NCI-H748 treated with DMSO at 0.1 percent for 48 hours (cell line): ENCODE results near the gene KSR1.
"Not testable (repeated sequence)": the region's sequence is repeated elsewhere in the genome, so short reads cannot be mapped to it uniquely, and the experiment has no call there.

Source experiments
- DNase-seq: peaks from one replicate; lab custom pipeline; 2025; lab: John Stamatoyannopoulos, UW

Gene KSR1

DNA sequence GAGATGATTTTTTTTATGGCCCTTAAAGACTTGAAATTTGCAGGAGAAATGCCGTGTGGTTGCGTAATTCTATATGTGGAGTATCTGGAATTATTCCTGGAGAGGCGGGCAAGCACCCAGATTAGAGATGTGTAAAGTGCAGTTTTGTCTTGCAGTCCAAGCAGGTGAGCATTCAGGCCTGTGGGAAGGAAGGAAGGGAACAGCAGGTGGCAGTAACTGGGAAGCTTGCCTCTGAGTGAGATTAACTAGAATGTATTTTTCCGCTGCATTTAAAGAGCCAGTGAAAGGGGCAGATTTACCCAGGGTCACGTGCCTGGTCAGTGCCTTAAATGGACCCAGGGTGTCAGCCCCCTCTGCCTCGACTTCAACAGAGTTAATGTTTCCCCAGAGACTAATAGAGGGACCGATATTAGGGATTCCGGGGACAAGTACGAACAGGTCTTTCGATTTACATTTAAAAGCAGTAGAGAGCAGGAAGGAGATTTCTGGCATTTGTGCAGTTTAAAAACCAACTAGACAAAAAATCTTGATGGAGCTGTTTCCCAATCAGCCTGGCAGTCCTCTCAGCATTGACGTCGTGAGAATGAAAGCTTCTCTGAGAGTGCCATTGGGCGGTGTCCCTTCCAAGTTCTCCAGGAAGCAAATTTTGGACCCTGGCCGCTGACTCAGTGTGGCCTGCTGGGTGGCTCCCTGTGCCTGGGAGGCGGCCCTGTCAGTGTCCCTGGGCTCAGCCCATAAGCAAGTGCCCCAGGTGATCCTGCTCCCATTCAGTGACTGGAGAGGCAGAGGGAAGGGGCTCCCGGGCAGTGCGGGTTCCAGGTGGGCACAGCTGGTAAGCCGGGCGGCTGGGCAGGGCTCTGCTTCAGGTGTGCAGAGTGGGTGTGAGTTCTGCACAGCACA, 38.2 kb downstream of the KSR1 start:
- no peak for DNase-seq

DNA sequence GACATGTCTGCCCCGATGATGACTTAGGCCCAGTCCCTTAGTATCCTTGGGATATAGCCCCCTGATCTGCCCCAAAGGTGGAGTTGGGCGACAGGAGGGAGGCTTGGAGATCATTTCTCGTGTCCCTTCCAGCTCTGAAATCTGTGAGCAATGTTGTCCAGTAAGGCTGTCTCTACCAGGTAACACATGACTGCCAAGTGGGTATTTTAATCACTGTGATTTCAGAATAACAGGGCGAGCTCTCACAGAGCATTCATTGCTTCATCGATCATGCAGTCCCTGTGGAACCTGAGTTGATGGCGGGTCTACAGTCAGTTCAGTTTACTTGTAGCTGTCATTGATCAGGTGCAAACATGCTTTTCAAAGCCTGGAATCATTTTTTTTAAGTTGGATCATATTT, 39.2 kb downstream of the KSR1 start:
- DNase-seq = no peak

DNA sequence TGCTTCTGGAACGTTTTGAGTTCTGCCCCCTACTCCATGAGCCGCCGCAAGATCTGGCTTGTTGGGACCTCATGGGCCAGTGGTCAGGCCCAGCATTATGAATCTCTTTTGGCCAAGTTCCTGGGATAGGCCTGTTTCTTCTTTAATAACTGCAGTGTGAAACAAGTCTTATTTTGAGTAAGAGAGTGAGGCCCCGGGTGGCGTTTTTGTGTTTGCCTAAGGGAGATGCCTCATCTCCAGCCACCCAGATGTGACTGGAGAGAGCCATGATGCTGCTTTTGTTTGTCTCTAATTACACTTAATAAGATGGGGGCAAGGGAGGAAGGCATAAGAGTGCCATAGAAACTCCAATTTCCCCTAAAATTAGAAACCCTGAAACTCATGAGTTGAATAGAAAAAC, 39.8 kb downstream of the KSR1 start:
- DNase-seq = no peak

DNA sequence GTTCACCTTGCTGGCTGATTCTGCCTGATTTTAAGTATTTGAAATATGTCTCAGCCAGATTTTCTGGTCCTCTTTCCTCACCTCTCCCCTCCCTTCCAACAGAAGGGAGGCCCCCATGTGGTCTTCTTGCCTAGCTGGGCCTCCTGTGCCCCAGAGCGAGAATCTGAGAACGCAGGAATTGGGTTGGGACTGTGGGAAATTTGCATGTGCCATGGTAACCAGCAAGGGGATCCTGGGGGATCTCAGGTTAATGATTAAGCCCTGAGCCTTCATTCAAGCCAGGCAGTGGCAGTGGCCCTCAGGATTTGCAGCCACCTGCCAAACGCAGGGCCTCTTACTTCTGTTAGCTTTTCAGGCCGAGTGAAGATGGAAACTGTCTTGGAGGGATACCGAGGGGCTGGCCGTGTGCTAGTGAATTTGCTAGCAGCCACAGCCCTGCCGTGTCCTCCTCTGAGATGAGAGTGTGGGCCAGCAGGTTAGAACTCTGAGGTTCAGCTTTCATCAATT, 40.2 kb downstream of the KSR1 start:
- DNase-seq = no peak

DNA sequence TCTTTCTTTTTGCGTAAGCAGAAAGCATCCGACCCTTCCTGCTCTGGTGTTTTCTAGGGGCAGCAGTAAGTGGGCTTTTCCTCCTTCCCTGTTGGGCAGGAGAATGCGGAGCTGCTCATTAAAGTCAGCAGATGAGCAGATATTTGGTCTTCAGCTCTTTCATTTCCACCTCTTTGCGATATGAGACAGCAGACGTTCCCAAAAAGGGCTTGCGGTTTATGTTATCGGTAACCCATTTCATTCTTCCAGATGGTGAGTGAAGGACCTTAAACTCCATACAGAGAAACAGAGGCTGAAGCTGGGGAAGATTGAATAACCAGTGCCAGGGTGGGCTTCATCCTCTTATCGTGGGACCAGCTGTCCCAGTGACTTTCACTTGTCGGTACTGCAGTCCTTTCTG, 40.7 kb downstream of the KSR1 start:
- no peak for DNase-seq

DNA sequence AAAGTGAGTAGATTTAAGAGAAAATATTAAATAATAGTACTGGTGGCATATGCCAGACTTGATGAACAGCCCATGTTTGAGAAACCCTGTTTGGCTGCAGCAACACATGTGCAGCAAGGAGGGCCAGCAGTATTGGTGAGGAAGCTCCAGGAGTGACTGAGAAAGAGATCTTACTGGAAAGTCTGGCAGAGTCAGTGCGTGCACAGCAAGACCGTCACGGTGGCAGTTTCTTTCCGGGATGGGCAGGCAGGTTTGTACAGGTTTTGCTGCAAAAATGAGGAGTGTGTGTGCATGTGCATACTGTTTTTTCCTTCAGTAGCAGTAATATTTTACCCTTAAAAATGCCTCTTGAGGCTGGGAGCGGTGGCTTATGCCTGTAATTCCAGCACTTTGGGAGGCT, 41.4 kb downstream of the KSR1 start:
- DNase-seq = no peak

DNA sequence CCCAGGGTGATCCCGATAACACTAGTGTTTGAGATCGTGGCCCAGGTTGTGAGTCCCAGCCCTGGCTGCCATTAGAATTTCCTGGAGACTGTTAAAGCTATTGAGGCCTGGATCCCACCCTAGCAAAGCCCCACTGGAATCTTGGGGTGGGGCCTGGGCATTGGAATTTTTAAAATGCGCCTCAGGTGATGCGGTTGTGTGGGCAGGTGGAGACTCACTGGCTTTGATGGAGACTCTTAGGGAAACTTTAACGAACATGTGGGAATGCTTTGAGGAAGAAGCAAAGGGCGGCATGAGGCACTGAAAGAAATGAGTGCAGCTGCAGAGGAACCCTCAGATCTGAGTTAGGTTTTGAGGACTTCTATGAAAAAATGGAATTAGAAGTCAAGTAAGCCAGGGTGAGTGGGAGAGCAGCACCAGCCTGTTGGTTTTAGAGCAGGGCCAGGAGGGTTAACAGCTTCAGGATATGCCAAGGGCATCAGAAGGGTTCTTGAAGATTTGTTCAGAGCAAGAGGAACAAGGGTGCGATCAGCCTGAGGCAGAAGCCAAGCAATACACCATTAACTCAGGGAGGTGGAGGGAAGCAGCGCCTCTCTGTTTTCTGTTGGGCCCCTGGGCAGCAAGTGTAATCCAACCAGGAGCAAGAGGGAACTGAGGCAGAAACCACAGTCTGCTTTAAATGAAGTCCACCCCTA, 42.5 kb downstream of the KSR1 start:
- no peak for DNase-seq

DNA sequence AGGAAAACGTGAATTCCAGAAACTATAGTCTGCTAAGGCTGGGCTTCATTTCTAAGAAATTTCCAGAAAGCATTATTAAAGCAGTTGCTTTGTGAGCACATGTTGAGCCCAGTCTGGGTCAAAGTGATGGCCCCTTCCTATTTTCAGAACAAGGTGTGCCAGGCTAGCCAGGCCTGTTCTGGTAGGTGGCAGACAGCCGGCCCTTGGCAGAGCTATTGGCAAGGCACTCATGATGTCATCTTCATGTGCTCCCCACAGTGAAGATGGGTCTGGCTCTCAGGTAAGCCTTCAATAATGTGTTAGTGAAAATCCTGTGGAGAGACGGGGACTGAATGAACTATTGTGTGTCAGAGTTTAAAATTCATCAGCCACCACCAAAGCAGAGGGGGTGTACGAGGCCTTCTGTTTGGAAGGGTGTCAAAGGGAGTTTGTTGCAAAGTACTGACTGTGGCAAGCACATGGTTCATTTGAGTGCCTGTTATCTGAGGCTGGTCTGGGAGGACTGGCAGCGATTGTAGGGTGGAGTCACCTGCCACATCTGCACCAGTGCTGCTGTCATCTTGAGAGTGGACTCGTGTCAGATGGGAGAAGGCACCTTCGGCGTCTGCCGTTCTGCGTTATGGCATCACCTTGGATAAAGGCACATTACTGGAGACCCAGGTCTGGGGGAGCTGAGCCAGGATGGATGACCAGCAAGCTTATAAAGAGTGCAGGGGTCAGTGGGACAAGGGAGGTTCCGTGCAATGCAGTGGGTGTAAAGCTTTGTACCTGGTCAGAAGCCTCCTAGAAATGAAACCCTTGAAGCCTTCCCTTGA, 43.4 kb downstream of the KSR1 start:
- no peak for DNase-seq

DNA sequence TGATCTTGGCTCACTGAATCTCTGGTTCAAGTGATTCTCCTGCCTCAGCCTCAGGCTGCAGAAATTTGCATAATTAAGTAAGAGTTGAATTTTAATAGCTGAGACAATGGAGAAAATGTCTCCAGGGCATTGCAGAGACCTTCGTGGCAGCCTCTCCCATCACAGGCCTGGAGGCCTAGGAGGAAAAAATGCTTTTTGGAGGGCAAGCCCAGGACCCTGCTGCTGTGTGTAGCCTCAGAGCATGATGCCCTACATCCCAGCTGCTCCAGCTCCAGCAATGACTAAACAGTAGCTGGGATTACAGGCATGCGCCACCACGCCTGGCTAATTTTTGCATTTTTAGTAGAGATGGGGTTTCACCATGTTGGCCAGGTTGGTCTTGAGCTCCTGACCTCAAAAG, 45.1 kb downstream of the KSR1 start:
- not testable (repeated sequence) for DNase-seq

DNA sequence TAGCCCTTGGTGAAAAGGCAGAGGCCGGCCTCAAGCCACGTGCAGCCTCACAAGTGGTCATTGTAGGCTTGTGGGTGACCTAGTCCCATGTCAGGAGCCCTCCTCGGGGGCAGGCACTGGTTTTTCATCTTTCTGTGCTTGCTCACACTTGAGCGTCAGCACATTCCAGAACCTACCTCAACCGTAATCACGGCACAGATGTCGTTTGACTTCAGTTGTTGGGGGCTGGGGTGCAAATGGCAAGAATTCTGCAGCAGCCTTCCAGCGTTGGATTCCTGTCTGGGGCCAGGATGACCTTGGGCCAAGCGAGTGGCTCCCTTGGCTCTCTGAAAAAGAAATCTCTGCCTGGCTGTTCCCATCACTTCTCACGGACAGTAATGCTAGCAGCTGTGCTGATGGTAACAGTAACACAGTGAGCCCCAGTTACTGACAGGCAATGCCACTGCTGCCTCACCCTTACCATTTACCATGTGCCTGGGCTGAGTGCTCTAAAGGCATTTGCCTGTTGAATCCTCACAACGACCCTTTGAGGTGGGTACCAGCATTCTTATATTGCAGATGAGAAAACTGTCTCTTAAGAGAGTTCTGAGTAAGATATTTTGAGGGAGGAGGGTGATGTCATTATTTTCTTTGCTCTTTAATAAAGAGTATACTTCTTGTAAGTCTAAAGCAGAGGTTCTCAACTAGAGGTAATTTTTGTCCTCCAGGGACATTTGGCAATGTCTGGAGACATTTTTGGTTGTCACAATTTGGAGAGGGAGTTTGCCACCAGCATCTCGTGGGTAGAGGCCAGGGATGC, 46.5 kb downstream of the KSR1 start:
- no peak for DNase-seq

DNA sequence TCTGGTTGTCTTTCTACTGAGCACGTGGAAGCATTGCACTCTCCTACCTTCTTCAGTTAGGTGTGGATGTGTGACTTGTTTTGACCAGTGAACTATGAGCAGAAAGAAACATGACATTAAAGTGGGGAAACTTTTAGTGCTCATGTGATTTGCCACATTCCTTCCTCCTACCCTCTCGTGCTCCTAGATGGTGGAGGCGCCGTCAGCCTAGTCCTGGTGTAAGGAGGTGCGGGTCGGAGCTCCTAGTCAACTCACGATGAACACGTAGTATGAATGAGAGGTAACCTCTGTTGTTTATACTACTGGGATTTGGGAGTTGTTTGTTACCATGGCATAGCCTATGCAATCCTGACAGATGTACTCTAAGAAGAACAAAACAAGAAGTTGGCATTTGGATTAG, 47.4 kb downstream of the KSR1 start:
- DNase-seq = no peak

DNA sequence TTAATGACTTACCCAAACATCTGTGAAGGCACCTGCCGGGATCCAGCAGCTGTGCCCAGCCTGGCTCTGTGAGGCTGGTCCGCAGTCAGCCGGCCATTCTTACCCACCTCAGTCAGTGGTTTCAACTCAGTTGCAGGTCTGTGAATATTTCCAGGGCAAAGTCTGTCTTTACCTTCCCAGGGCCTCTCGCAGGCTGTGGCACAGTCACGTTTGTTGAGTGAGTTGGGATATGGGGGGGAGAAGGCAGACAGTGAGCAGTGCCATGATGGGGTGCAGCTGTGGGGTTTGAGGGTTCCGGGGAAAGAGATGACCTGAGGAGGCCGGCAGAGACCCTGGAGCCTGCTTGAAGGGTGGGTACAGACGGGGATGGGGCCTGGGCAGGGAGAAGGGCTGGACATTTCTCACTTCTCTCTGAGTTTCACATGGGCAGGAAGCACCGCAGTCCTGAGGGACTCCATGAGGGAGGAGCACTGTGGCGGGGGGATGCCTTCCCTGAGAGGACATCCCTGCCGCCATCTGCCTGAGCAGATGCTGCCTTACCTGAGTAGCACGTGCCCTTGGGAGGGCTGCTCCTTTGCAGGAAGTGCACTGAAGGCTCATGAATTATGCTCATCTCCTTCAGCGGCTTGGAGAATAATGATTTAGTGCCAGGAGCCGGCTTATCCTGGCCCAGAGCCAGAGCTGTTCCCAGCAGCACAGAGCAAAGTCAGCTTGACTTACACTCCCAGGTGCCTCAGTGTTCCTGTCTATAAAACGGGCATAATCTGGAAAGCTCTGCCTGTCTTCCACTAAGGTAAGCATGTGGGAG, 48.1 kb downstream of the KSR1 start:
- DNase-seq = no peak

DNA sequence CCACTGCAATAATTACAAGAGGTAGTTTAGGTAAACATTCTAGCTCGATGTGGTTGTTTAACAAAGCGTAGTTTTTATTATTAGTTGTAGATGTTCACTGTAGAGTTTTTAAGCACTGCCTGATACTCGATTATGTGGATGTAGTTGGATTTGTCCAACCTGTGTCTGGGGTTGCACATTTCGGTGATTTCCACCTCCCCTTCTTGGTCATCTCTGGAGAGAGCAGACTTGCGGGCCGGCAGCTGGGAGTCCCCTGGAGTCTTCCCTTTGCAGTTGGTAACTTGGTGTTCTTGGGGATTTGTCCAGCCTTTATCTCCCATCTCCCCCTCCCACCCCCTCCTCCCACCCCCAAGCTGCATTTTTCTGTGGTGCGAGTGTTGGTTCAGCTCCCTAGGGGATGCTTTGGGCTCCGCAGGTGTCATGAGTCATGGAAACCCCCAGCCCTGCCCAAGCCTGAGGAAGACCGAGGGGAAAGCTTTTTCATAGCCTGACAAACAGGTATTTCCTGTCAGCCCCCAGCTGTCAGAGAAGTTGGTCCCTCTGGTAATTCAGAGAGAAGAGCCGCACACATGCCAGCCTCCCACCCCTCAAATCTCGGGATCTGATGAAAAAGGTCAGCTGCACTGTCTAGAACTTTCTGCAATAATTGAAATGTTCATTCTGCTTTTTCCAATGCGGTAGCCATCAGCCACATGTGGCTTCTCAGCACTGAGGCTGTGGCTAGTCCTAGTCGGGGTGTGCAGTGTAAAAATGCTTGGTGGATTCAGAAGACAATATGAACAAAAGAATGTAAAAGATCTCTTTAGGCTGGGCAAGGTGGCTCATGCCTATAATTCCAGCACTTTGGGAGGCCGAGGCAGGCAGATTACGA, 50.3 kb downstream of the KSR1 start:
- peak; percentile 25 for DNase-seq

DNA sequence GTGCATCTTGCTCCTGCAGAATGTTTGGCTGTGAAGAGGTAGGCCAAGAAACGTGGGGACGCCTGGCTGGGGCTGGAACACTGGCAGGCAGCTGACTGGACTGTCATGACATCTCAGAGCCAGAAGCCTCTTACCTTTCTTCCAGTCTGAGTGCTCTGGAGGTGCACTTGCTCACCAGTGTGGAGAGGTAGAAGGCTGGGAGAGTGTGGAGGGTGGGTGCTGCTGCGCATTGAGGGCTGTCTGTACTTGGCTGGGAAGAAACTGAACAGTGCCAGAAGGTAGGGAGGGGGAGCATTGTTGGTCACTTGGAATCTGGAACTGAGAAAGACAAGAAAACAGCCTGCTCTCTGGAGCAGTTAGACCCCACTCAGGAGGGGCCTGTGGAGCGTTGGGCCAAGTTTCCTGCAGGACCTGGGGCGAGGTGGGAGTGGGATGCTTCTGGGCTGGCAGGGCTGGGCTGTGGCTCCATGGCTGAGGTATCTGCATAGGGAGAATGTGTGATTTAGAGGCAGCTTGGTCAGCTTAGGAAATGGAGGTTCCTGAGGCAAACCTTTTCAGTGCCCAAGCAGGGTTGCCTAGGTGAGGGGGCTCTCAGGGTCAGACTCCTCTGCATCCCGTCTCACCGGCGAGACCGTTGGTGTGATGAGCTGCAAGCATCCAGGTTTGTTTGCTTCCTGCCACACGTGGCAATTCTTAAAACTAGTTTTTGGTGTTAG, 55.1 kb downstream of the KSR1 start:
- no peak for DNase-seq

DNA sequence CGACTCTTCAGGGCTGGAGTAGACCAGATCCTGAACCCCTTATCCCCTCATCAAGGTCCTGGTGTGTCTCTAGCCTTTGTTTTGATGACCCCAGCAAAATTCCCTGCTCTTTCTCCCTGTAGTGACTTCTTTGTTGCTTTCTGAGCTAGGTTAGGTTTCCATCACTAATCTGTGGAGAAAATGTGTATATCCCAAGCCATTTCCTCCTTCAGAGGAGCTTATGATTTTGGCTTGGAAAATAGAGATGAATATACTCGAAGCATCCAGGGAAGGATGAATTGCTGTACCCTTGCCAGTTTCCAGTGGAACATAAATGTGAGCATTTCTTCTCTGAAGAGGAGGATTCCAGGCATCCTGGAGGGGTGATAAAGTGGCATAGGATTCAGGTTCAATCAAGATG, 55.8 kb downstream of the KSR1 start:
- DNase-seq = no peak

DNA sequence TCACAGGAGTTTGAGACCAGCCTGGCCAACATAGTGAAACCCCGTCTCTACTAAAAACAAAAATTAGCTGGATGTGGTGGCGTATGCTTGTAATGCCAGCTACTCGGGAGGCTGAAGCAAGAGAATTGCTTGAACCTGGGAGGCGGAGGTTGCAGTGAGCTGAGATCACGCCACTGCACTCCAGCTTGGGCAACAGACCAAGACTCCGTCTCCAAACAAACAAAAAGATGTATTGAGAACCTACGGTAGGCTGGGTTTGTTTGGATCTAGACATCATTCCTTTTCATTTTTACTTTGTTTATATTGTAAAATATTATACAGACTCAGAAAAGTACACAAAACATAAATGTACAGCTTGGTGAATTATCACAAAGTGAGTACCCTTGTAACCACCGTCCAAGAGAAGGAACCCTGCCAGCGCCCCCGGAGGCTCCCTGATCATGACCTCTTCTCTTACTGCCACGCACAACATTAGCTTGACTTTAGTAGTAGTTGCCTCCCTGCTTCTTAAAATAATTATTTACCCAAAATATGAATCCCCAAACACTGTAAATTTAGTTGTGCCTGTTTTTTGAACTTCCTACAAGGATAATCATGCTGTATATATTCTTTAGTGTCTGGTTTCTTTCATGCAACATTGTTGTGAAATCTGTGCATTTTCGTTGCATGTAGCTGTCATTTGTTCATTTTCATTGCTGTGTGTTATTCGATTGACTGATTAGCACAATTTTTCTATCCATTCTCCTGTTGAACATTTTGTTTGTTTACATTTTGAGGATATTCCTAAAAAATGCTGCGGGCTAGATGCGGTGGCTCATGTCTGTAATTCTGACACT, 56.5 kb downstream of the KSR1 start:
- no peak for DNase-seq

DNA sequence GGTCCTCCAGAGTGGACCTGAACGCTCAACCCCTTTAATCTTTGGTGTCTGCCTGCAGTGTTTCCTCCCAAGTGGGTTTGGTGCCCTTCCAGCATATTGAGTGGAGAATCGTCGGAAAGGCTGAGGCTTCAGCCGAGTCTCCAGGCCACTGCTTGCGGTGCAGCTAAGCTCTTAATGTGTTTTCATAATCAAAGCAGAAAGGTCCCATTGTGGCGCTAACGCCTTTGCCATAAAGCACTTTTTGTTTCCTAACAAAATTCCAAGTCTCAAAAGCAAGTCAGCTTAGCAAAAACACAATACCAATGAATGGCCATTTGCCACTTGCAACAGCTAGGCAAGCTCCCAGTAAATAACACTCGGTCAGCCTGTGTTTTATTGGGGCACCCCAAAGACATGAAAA, 57.6 kb downstream of the KSR1 start:
- DNase-seq = no peak
